OCI-LY7 (cell line): ENCODE results near the gene TMEM19. TPM values are rescaled to one million over a fixed set of nuclear protein-coding genes. Genes with fewer than 3 reads are reported as not detected.

Source experiments
- BruUV-seq: library from RNA; stranded (reverse); fragments of 400-500 nt; replicated peaks from 2 replicates; lab custom pipeline; 2021; lab: Mats Ljungman, UMichigan
- CTCF ChIA-PET: fragments of 300-600 bp; sonication (Branson Sonifier 250); formaldehyde crosslinking; loops from one replicate; lab custom pipeline; 2022; ENCODE audit warnings: antibody characterized with exemption; ENCODE audit not compliant: unreplicated experiment; lab: Charles Lee
- POLR2A ChIA-PET: fragments of 300-600 bp; sonication (Branson Sonifier 250); formaldehyde crosslinking; loops from one replicate; lab custom pipeline; 2022; ENCODE audit warnings: antibody characterized with exemption; lab: Charles Lee
- DNase-seq: peaks from one replicate; pipeline ENCODE4 v3.0.0-alpha.2; 2015; ENCODE audit warnings: low spot score
- H2AFZ ChIP-seq: fragments of 200-600 bp; sonication (generic), shearing (Covaris generic); 2 replicates; pipeline ENCODE4 v1.6.1; 2014; ENCODE audit warnings: mild to moderate bottlenecking, antibody characterized with exemption, low read length, moderate library complexity
- H3K27ac ChIP-seq: fragments of 200-600 bp; sonication (generic); 2 replicates; pipeline ENCODE4 v1.5.1; 2014; ENCODE audit warnings: mixed run types, low read depth, mild to moderate bottlenecking, moderate library complexity, low read length, inconsistent platforms; ENCODE audit not compliant: poor library complexity, severe bottlenecking
- H3K36me3 ChIP-seq: fragments of 200-600 bp; sonication (generic); 2 replicates; pipeline ENCODE4 v1.6.1; 2014; ENCODE audit warnings: mild to moderate bottlenecking, antibody characterized with exemption, low read length, moderate library complexity, mixed read lengths; ENCODE audit not compliant: insufficient read depth
- H3K4me1 ChIP-seq: fragments of 200-600 bp; sonication (generic); 2 replicates; pipeline ENCODE4 v1.5.1; 2014; ENCODE audit warnings: mild to moderate bottlenecking, low read length; ENCODE audit not compliant: insufficient read depth, poor library complexity, severe bottlenecking
- H3K4me2 ChIP-seq: fragments of 200-600 bp; sonication (generic); 2 replicates; pipeline ENCODE4 v1.6.1; 2014; ENCODE audit warnings: mild to moderate bottlenecking, low read length
- H3K4me3 ChIP-seq: fragments of 200-600 bp; sonication (generic); 2 replicates; pipeline ENCODE4 v1.5.1; 2014; ENCODE audit warnings: mild to moderate bottlenecking, low read depth, low read length; ENCODE audit not compliant: poor library complexity, severe bottlenecking
- H3K79me2 ChIP-seq: fragments of 200-600 bp; sonication (generic); 2 replicates; pipeline ENCODE4 v1.6.1; 2016; ENCODE audit warnings: low read depth, mild to moderate bottlenecking, low read length, moderate library complexity, mixed read lengths; ENCODE audit not compliant: insufficient read depth
- H3K9me2 ChIP-seq: fragments of 200-600 bp; sonication (generic); 2 replicates; pipeline ENCODE4 v1.6.1; 2016; ENCODE audit warnings: mild to moderate bottlenecking, low read length, mixed read lengths; ENCODE audit not compliant: insufficient read depth
- H3K9me3 ChIP-seq: fragments of 200-600 bp; sonication (generic); 2 replicates; pipeline ENCODE4 v1.6.1; 2014; ENCODE audit warnings: mild to moderate bottlenecking, mixed run types, low read length, mixed read lengths
- H4K20me1 ChIP-seq: fragments of 200-600 bp; sonication (generic); 2 replicates; pipeline ENCODE4 v1.6.1; 2014; ENCODE audit warnings: mild to moderate bottlenecking, antibody characterized with exemption, low read length, moderate library complexity, mixed read lengths; ENCODE audit not compliant: insufficient read depth
- EZH2phosphoT487 ChIP-seq: fragments of 200-600 bp; sonication (generic); IDR thresholded peaks from 2 replicates; pipeline ENCODE4 v1.6.1; 2018; ENCODE audit warnings: low read depth, borderline replicate concordance, mild to moderate bottlenecking, mixed run types, antibody characterized with exemption, low read length, moderate library complexity, mixed read lengths
- intact Hi-C: fragments of 100-400 bp; cut with micrococcal nuclease; formaldehyde crosslinking; loops from one replicate; pipeline ENCODE4 v1.10.0; 2022; ENCODE audit not compliant: unreplicated experiment
- total RNA-seq, 2 experiments: library from RNA; depleted of rRNA in 1 of 2; stranded (reverse); fragments of >200 nt in 1 of 2; shearing (Covaris generic) in 1 of 2; gene quantifications; 2 replicates each; pipeline ENCODE4 v1.2.3, GENCODE V29; 2014 to 2022
- TF ChIP-seq, protein P1 (sequence below): fragments of 200-600 bp; sonication (generic); conservative IDR thresholded peaks from 2 replicates; pipeline ENCODE4 v1.5.1; 2014; ENCODE audit warnings: mild to moderate bottlenecking, antibody characterized with exemption, low read length, moderate library complexity, mixed read lengths

TMEM19 gene
- total RNA-seq, 2 experiments from 2014 or later, result 38.3 to 40.4 TPM

DNA sequence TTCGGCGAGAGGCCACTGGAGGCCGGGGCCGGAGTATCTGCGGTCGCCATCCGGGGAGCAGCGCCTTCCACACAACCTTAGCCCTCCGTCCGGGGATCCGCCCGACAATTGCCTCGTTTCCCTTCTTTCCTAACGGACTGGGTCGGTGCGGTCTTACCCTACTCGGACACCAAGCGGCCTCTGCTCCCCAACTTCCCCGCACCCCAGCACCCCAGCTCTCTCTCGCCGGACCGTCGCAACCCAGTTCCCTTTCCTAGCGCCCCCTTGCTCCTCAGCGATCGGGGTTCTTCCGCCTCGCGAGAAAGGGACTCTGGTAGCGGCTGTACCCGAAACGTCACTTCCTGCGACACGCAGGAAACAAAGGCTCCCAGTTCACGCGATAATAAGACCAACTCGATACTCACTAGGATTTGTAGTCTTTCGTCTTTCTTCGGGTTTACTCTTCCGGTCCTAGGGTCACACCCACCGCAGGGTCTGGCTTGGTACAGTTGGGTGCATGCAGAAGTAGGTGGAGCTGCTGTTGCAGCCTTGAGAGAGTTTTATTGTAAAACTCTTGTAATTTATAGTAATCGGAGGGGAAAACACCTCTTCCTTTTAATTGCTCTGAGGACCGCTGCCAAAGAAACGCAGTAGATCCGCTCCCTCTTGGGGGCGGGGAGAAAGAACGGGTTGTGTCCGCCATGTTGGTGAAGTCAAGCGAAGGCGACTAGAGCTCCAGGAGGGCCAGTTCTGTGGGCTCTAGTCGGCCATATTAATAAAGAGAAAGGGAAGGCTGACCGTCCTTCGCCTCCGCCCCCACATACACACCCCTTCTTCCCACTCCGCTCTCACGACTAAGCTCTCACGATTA is 22.1 kb upstream of the TMEM19 start, which contains the start of the genes THAP2 and ZFC3H1:
THAP2 (plus strand) TSS at position 741 of the 850 bp plus-strand sequence. CDS start 209 bp downstream, outside the sequence.
ZFC3H1 (minus strand) TSS at position 288 of the 850 bp plus-strand sequence; CDS start at position 50, 238 bp downstream.
- BruUV-seq, result no TSS peak
- intact Hi-C loops, result loop anchor here (2.0 to 10.0 kb wide), 2 partner anchors 91 to 181 kb away; partner anchors contain the start of gene RAB21
- CTCF ChIA-PET, result interaction anchor here (0.8 to 1.5 kb wide), 5 partner anchors 21 to 94 kb away, joined by 3 to 5 read pairs (median 4); no protein-coding TSS in a partner anchor

DNA sequence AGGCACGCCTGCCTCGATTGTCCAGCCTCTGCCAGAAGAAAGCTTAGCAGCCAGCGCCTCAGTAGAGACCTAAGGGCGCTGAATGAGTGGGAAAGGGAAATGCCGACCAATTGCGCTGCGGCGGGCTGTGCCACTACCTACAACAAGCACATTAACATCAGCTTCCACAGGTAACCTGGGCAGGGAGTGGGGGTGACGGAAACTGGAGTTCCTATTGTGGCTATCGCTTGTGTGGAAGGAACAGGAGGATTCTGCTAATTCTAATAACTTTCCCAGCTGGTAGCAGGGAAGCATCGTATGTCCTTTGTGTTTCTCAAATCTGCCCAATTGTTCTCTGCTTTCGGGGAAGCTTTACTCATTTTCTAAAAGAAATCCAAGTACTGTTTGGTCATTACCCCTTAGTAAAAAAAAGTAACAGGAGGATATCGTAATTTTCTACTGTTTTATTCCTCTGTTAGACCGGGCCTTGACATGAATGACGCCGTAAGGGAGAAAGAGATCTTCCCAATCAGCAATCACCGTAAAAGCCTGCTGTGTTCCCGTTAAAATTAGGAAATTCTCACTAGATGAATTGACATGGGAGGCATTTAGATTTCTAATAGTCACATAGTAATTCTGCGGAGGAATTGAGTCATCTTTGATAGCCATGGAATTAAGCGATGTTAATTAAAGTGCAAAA is 21.3 kb upstream of the TMEM19 start:
- H3K4me2 ChIP-seq, result peak overlapping the region; percentile 92
- H2AFZ ChIP-seq, result peak overlapping the region; percentile 65
- TF ChIP-seq, protein P1, sequence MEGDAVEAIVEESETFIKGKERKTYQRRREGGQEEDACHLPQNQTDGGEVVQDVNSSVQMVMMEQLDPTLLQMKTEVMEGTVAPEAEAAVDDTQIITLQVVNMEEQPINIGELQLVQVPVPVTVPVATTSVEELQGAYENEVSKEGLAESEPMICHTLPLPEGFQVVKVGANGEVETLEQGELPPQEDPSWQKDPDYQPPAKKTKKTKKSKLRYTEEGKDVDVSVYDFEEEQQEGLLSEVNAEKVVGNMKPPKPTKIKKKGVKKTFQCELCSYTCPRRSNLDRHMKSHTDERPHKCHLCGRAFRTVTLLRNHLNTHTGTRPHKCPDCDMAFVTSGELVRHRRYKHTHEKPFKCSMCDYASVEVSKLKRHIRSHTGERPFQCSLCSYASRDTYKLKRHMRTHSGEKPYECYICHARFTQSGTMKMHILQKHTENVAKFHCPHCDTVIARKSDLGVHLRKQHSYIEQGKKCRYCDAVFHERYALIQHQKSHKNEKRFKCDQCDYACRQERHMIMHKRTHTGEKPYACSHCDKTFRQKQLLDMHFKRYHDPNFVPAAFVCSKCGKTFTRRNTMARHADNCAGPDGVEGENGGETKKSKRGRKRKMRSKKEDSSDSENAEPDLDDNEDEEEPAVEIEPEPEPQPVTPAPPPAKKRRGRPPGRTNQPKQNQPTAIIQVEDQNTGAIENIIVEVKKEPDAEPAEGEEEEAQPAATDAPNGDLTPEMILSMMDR, result no peak
- no peak for TF ChIP-seq EZH2phosphoT487
- ChIA-PET POLR2A (interaction anchor here (0.6 to 4.2 kb wide), 13 partner anchors 10 to 178 kb away, joined by 3 to 105 read pairs (median 4); partner anchors contain the start of genes RAB21 and TMEM19), CTCF (interaction anchor here (0.8 to 1.5 kb wide), 3 partner anchors 20 to 30 kb away, joined by 3 to 5 read pairs (median 4); no protein-coding TSS in a partner anchor)
- no peaks in the 10 kb centered on the region for H3K9me2 ChIP-seq
- H3K9me3 ChIP-seq, result no peaks in the 10 kb centered on the region
- no peak for DNase-seq
- H3K79me2 ChIP-seq, result peaks cover 66% of the 10 kb centered on the region
- TSS peak; percentile 88 for BruUV-seq
- H3K4me3 ChIP-seq, result peak overlapping the region; percentile 84
- intact Hi-C loops, result loop anchor here (1.0 to 10.0 kb wide), 2 partner anchors 22 to 180 kb away; partner anchors contain the start of gene TMEM19
- H3K36me3 ChIP-seq, result peaks cover 38% of the 10 kb centered on the region
- H3K4me1 ChIP-seq, result peaks cover 31% of the 10 kb centered on the region
- H4K20me1 ChIP-seq, result peaks cover 21% of the 10 kb centered on the region
- H3K27ac ChIP-seq, result peak overlapping the region; percentile 87

More for the DNA sequence above, 22.1 kb upstream of the TMEM19 start, which contains the start of the genes THAP2 and ZFC3H1:
- H3K36me3 ChIP-seq, result peaks cover 46% of the 10 kb centered on the region
- peaks cover 73% of the 10 kb centered on the region for H3K79me2 ChIP-seq
- TF ChIP-seq, protein P1, result peak; percentile 65
- no peak for TF ChIP-seq EZH2phosphoT487
- no peaks in the 10 kb centered on the region for H3K9me3 ChIP-seq
- H4K20me1 ChIP-seq, result peaks cover 23% of the 10 kb centered on the region
- POLR2A ChIA-PET, result interaction anchor here (0.6 to 4.2 kb wide), 24 partner anchors 9 to 179 kb away, joined by 3 to 105 read pairs (median 4); partner anchors contain the start of genes RAB21 and TMEM19
- peak within 1 kb of the TSS; percentile 65 for H2AFZ ChIP-seq
- peak within 1 kb of the TSS; percentile 84 for H3K4me3 ChIP-seq
- H3K27ac ChIP-seq, result peak within 1 kb of the TSS; percentile 87
- peak; percentile 99 for DNase-seq
- no peaks in the 10 kb centered on the region for H3K9me2 ChIP-seq
- peak within 1 kb of the TSS; percentile 92 for H3K4me2 ChIP-seq
- H3K4me1 ChIP-seq, result peaks cover 31% of the 10 kb centered on the region
